Esophagus muscularis mucosa (tissue), 4 donors: ENCODE data around the gene DISP2. TPM values are rescaled to one million over a fixed set of nuclear protein-coding genes. Genes with fewer than 3 reads are reported as not detected.

ENCODE experiments used
- DNase-seq: peaks from one replicate; pipeline ENCODE4 v3.0.0-alpha.2; 2017; ENCODE audit errors: extremely low spot score
- H3K27ac ChIP-seq, 4 donors: fragments of 200-600 bp; sonication (generic); replicated peaks in 1 of 4; 1 replicate in 3 of 4; 2 replicates in 1 of 4; pipeline ENCODE4 v1.5.1; 2016 to 2019; ENCODE audit warnings: mild to moderate bottlenecking in 1 of 4
- H3K27me3 ChIP-seq, 4 donors: fragments of 200-600 bp; sonication (generic); one replicate each; pipeline versions ENCODE4 v1.5.1 to v1.6.0; 2016 to 2019
- H3K36me3 ChIP-seq, 4 donors: fragments of 200-600 bp; sonication (generic); one replicate each; pipeline ENCODE4 v1.5.1; 2016 to 2019
- H3K4me1 ChIP-seq, 4 donors: fragments of 200-600 bp; sonication (generic); one replicate each; pipeline ENCODE4 v1.5.1; 2016 to 2019
- H3K4me3 ChIP-seq, 4 donors: fragments of 200-600 bp; sonication (generic); 1 replicate in 2 of 4; 2 replicates in 2 of 4; pipeline ENCODE4 v1.5.1; 2016 to 2019; ENCODE audit warnings: mild to moderate bottlenecking in 4 of 4, moderate library complexity in 1 of 4
- H3K9me3 ChIP-seq, 4 donors: fragments of 200-600 bp; sonication (generic); 1 replicate in 3 of 4; 2 replicates in 1 of 4; pipeline ENCODE4 v1.5.1; 2016 to 2019
- EP300 ChIP-seq: sonication (generic); formaldehyde crosslinking; IDR thresholded peaks from one replicate; pipeline ENCODE4 v1.6.1; 2017; ENCODE audit warnings: antibody characterized with exemption
- POLR2A ChIP-seq: fragments of 450-650 bp; IDR thresholded peaks from one replicate; pipeline ENCODE4 v1.6.1; 2017; ENCODE audit warnings: antibody characterized with exemption, moderate library complexity, mild to moderate bottlenecking, low read depth
- POLR2AphosphoS5 ChIP-seq, 2 donors: sonication (generic); formaldehyde crosslinking; IDR thresholded peaks; one replicate each; pipeline ENCODE4 v1.6.1; 2017; ENCODE audit warnings: antibody characterized with exemption in 2 of 2
- WGBS: methylation state at CpG from one replicate; pipeline ENCODE4 v1.1.5; 2018; 5-methylcytosine and 5-hydroxymethylcytosine counted together
- intact Hi-C: fragments of 100-400 bp; cut with DNase I; formaldehyde crosslinking; loops from one replicate; pipeline ENCODE4 v1.15.1; 2023
- total RNA-seq, 4 donors: library from RNA; depleted of rRNA; stranded (reverse); fragments of >200 nt; gene quantifications; one replicate each; pipeline versions ENCODE4 v1.1.0 to v1.2.1, GENCODE V29; 2016
- TF ChIP-seq, protein P1 (sequence below), 3 experiments: fragments of 200-600 bp in 2 of 3; fragments of 450-650 bp in 1 of 3; sonication (generic) in 2 of 3; IDR thresholded peaks; one replicate each; pipeline ENCODE4 v1.5.1; 2017 to 2019; ENCODE audit warnings: antibody characterized with exemption in 3 of 3, mild to moderate bottlenecking in 2 of 3, moderate library complexity in 1 of 3

DISP2 gene
- total RNA-seq, 4 donors from 2014 or later, result 0.13 to 0.42 (median 0.26) TPM

DNA sequence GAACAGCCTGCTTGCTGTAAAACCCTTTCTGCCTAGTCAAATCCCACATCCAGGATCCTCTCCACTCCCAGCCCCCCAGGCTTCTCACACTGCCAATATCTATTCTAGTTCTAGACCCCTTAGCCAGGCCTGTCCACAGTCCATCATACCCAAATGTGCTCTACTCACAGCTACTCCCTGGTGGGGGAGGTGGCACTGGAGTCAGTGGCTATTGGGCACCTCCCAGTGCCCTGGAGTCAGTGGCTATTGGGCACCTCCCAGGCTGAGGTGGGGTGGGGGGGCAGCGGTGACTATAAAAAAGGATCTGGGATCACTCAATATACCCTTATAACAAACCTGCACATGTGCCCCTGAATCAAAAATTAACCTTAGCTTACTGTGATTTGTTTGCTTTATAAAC, 773 bp upstream of the DISP2 start:
- peak overlapping the region in 3 of 4 donors; percentile 54 to 57 (median 55) for H3K4me3 ChIP-seq

DNA sequence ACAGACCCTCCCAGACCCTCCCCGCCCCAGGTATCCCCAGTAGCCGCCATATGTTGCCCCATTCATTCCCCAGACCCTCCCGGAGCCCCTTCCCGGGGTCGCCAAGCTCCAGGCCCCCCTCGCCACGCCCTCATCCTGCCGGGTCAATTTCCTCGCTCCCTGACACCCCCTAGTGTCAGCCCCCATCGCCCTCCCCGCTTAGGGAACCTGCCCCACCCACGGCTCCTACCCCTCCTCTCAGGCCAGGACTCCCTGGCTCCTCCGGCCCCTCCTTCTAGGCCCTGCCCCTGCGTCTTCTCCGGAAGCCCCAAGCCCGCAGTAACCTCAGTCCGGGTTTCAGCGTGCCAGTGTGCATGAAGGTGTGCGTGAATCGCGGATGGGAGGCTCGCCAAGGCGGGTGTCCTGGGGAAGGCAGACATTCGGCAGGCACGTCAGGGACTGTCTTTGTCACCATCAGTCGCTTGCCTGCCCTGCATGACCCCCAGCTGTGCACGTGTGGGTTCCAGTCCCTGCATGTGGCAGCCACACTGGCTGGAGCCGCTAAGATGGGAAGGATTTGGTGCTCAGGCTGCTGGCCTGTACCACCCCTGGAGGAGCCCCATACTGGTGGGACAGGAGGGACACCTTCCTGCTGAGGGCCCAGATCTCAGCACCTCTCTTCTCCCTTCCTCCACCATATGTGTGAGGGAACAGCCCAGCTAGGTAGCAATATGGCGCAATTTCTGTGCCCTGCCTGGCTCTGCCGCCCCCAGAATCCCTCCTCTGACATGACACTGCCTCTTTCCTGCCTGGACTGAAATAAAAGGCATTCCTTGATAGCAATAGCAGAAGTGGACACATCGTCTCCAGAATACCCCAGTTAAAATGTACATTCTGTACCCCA, 693 bp downstream of the DISP2 start:
- DNase-seq, result no peak
- TF ChIP-seq POLR2A (no peak), POLR2AphosphoS5 (IDR thresholded peaks at IDR 0.05) (no peak), EP300 (no peak)
- TF ChIP-seq, protein P1, sequence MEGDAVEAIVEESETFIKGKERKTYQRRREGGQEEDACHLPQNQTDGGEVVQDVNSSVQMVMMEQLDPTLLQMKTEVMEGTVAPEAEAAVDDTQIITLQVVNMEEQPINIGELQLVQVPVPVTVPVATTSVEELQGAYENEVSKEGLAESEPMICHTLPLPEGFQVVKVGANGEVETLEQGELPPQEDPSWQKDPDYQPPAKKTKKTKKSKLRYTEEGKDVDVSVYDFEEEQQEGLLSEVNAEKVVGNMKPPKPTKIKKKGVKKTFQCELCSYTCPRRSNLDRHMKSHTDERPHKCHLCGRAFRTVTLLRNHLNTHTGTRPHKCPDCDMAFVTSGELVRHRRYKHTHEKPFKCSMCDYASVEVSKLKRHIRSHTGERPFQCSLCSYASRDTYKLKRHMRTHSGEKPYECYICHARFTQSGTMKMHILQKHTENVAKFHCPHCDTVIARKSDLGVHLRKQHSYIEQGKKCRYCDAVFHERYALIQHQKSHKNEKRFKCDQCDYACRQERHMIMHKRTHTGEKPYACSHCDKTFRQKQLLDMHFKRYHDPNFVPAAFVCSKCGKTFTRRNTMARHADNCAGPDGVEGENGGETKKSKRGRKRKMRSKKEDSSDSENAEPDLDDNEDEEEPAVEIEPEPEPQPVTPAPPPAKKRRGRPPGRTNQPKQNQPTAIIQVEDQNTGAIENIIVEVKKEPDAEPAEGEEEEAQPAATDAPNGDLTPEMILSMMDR (IDR thresholded peaks at IDR 0.05), result no peak
- H3K27ac ChIP-seq, result no peak overlapping the region
- intact Hi-C loops, result no loop called here
- H3K36me3 ChIP-seq, result no peaks in the 10 kb centered on the region
- H3K9me3 ChIP-seq, result no peaks in the 10 kb centered on the region
- H3K4me1 ChIP-seq, result peaks cover 15 to 28% (median 26%) of the 10 kb centered on the region in 4 donors
- H3K4me3 ChIP-seq, result peak overlapping the region; percentile 54 to 68 (median 56)
- peaks cover 0 to 12% (median 0%) of the 10 kb centered on the region in 4 donors for H3K27me3 ChIP-seq
- 13% methylated on average over 28 of the region's 31 CpGs for WGBS

More for the DNA sequence above, 773 bp upstream of the DISP2 start:
- Histone ChIP-seq H3K27me3 (peaks cover 0 to 12% (median 0%) of the 10 kb centered on the region in 4 donors), H3K4me1 (peaks cover 15 to 29% (median 28%) of the 10 kb centered on the region in 4 donors), H3K27ac (no peak overlapping the region), H3K36me3 (no peaks in the 10 kb centered on the region), H3K9me3 (no peaks in the 10 kb centered on the region)
- intact Hi-C loops, result no loop called here
- whole genome bisulfite sequencing, result 78% methylated on average over 1 of the region's 1 CpG
- TF ChIP-seq EP300 (no peak), POLR2A (no peak)
- DNase-seq, result no peak

DNA sequence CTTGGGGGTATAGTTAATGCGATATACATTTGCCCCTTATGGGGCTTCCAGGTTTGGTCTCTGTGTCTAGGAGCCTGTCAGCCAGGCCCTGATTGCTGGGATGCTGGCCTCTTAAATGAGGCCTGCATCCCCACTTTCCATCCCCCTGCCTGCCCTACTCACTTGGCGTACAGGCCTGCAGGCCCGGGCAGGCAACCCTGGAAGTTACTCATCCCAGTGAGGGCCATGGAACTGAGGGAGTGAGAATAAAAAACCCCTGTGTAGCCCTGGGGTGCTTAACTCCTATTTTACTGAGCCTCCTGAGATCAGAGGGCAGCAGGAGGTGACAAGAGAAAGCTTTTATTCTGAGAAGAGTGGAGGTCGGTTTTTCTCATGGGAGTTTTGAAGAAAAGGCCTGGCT, 2.0 kb downstream of the DISP2 start:
- DNase-seq, result no peak
- Histone ChIP-seq H3K4me3 (no peak overlapping the region), H3K4me1 (peaks cover 12 to 21% (median 16%) of the 10 kb centered on the region in 4 donors), H3K27me3 (peaks cover 0 to 12% (median 0%) of the 10 kb centered on the region in 4 donors), H3K27ac (no peak overlapping the region), H3K36me3 (no peaks in the 10 kb centered on the region), H3K9me3 (no peaks in the 10 kb centered on the region)
- intact Hi-C loops, result no loop called here
- TF ChIP-seq EP300 (no peak), POLR2A (no peak), POLR2AphosphoS5 (IDR thresholded peaks at IDR 0.05) (no peak)
- TF ChIP-seq, protein P1 (IDR thresholded peaks at IDR 0.05), result no peak
- WGBS, result 97% methylated on average over 4 of the region's 4 CpGs

DNA sequence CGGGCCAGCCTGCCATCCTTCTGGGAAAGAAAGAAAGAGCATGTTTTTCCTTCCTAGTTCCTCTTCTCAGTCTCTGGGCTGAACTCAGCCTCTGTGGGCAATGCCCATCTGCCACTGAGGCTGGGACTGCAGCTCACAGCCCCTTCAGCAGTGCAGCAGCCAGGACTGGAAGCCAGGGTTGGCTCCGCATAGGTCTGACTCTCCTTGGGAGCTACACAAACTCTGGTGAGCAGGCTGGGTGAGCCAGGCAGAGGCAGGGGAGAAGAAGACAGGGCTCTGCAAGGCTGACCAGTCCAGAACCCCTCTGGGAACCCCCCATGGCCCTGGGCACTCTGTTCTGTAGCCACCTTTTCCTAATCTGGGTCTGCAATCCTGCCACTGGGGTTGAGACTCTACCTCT, 3.6 kb downstream of the DISP2 start:
- TF ChIP-seq EP300, result no peak
- TF ChIP-seq POLR2A, result no peak
- TF ChIP-seq POLR2AphosphoS5 (IDR thresholded peaks at IDR 0.05), result no peak
- TF ChIP-seq, protein P1 (IDR thresholded peaks at IDR 0.05), result no peak
- no peaks in the 10 kb centered on the region for H3K36me3 ChIP-seq
- H3K4me3 ChIP-seq, result no peak overlapping the region
- no peaks in the 10 kb centered on the region for H3K9me3 ChIP-seq
- whole genome bisulfite sequencing, result 88% methylated on average over 2 of the region's 2 CpGs
- DNase-seq, result no peak
- no peak overlapping the region for H3K27ac ChIP-seq
- H3K27me3 ChIP-seq, result peaks cover 0 to 12% (median 0%) of the 10 kb centered on the region in 4 donors
- H3K4me1 ChIP-seq, result peaks cover 15 to 24% (median 18%) of the 10 kb centered on the region in 4 donors
- intact Hi-C loops, result no loop called here

DNA sequence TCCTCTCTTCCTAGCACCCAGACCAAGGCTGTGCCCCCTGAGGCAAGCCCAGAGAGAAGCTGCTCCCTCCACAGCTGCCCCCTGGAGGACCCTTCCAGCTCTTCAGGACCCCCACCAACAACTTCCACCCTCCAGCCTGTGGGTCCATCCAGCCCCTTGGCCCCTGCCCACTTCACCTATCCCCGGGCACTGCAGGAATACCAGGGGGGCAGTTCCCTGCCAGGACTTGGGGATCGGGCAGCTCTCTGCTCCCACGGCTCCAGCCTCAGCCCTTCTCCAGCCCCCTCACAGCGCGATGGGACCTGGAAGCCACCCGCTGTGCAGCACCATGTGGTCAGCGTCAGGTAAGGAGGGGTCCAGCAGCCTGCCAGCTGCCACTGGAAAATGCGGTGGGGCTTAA, 5.6 kb downstream of the DISP2 start:
- intact Hi-C loops, result no loop called here
- no peak for DNase-seq
- H3K27me3 ChIP-seq, result peaks cover 0 to 9% (median 0%) of the 10 kb centered on the region in 4 donors
- H3K4me3 ChIP-seq, result no peak overlapping the region
- no peak overlapping the region for H3K27ac ChIP-seq
- H3K36me3 ChIP-seq, result no peaks in the 10 kb centered on the region
- peaks cover 22 to 28% (median 23%) of the 10 kb centered on the region in 4 donors for H3K4me1 ChIP-seq
- 79% methylated on average over 6 of the region's 8 CpGs for WGBS
- H3K9me3 ChIP-seq, result no peaks in the 10 kb centered on the region
- TF ChIP-seq EP300 (no peak), POLR2A (no peak), POLR2AphosphoS5 (IDR thresholded peaks at IDR 0.05) (no peak)
- TF ChIP-seq, protein P1 (IDR thresholded peaks at IDR 0.05), result no peak
